NOMO-1 treated with dmso at 0.1 percent for 144 hours (cell line): ENCODE data around the gene RPL4.
"Not testable (repeated sequence)": the region's sequence is repeated elsewhere in the genome, so short reads cannot be mapped to it uniquely, and the experiment has no call there.

Experiments
- DNase-seq: peaks from one replicate; lab custom pipeline; 2025; ENCODE audit not compliant: unreplicated experiment; lab: John Stamatoyannopoulos, UW

The RPL4 gene

DNA sequence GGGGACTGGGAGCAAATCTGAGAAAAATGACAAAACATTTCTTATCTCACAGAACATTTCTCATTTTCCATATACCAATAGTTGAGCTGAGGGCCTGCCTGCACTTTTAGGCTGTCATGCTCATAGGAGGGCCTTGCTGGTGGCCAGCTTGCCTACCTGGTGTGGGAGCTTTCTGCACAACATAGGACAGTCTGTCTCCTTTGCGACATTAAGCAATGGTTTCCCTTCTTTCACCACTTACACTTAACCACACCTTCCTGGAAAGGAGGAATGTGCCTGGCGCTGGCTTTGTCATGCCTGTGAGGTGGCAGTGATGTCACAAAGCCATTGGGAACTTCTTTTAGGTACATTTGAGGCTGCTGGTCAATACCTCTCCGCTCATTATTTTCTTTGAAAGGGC lies 12.8 kb downstream of the RPL4 start:
- no peak for DNase-seq

DNA sequence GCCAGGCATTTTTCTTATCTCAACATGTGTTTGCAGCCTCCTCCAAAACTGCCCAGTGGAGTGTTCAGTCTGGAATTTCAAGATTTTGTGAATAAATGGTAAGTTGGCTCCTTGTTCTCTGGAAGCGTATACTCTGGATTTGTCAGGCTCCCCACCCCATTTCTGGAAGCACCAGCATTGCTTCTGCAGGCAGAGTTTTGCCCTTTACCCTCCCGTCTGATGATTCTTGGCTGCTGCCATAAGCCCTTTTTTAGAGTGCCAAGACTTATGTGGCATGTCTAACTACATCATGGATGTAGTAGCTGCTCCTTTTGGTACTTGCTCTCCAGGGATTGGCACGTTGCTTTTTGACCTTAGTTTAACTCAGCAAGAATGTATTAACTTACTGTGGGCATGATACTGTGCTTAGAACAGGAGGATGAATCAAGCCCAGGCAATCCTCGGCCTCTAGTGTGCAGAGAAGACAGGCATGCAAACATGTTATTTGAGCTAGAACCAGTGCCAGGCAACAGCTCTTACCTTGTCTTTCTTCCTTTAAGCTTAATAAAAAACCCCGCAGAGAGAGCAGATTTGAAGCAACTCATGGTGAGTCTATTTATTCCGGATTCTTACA lies 15.4 kb downstream of the RPL4 start:
- no peak for DNase-seq

- DNase-seq, result no peak
Measured at GRCh38 chr15:66488525-66488924, 16.1 kb downstream of the RPL4 start.

GRCh38 chr15:66486887-66487286 lies 17.8 kb downstream of the RPL4 start:
- no peak for DNase-seq

DNA sequence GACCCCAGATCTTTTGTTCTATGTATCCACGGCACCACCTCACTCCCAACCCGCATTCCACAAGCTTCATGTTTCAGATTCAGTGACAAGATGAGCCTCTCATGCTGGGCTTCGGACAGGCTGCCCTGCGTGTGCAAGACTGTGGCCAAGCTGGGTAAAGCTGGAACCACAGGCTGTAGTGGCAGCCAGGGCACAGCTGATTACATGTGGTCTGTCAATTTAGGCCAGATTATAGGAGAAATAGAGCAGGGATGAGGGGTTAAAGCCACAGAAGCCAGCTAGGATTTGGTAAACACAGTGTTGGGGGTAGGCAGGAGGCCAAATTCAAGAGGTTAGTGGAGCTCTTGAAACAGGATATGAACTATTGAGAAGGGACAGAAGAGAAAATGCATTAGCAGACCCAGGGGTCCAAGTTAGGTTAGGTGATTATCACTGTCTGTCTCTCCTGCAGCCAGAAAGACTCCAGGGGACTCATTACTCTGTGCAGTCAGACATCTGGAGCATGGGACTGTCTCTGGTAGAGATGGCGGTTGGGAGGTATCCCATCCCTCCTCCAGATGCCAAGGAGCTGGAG lies 20.0 kb downstream of the RPL4 start:
- no peak for DNase-seq

DNA sequence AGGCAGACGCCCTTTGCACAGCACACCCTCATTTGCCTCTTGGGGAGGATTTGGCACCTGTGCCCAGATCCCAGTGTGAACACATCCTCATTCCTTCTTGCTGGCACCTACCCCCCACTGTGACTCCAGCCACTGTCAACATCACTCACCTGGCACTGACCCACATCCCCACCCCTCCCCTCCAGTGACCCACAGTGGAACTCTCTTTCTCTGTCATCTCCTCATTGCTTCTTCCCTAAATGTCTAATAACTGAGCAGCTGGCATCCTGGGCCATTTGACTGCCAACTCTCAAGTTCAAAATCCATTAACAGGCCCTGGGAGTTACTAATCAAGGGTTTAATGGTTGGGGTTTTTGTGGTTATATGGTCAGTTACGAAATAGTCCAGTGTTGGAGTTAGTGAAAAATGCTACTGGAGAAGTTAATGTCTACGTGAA lies 21.5 kb downstream of the RPL4 start:
- peak; percentile 83 for DNase-seq

GRCh38 chr15:66482539-66482938 lies 22.1 kb downstream of the RPL4 start:
- DNase-seq, result no peak

DNA sequence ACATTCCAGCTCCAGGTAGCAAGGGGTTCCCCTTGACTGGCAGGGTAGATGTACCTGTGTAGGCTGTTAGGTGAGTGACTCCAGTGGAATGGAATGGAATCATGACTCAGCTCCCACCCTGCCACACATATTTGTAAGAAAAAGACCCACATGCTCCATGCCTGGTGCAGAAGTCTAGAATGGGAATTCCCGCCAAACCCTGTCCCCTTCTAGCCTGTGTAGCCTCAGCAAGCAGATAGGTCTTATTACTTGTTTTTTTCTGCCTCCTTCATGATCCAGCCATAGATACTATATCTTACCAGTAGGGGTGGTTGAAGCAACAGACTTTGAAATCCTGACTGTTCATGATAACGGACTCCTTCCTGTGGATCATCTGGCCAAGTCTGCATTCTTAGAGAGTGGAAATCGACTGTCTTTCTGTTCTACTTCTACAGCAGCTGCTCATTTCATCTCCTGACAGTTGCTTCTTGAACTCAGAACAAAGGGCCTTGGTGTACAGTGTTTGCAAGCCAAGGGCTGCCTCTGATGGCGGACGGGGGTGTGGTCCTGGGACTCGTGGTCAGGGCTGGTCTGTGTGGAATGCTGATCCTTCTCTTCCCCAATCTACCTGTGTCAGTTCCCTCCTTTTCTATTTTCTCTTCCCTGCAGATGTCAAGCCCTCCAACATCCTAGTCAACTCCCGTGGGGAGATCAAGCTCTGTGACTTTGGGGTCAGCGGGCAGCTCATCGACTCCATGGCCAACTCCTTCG lies 23.4 kb downstream of the RPL4 start:
- DNase-seq, result no peak

- DNase-seq, result no peak
Measured at GRCh38 chr15:66480267-66480666, 24.4 kb downstream of the RPL4 start.

DNA sequence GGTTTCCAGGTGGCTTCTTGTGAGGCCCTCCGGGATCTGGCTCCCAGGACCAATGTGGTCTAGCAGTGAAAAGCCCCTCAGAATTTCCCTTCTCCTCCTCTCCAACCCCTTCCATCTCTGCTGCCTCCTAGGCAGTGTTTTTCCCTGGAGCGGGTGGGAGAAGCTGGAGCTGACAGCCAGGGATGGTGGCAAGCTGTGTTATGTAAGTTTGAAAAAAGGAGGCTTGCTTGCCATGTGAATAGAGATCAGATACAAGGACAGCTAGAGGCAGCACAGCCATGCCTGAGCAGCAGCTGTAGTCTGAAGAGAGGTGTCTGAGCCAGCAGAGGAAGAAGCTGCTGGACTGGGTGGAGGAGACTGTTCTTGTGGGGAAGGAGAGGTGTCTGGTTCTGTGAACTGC lies 27.6 kb downstream of the RPL4 start:
- no peak for DNase-seq

- no peak for DNase-seq
Measured at GRCh38 chr15:66476535-66476934, 28.1 kb downstream of the RPL4 start.

DNA sequence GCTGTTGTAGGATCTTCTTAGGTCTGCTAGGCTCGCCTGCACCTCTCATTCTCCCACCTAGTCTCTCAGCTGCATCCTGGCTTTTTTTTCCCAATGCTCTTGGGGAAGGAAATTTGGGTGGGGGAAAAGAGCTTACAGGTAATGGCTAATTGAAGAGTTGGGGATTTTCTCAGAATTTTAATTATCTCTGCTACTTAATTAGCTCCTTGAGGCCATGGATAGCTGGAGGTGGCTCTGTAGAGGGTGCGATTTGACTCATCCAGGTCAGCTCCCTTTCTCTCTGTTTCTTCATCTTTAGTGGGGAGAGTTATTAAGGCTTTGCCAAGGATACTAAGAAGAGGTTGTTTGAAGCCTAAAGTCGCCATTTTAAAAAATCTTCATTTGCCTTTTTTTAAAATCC lies 29.7 kb downstream of the RPL4 start:
- DNase-seq, result no peak

GRCh38 chr15:66474135-66474534 lies 30.5 kb downstream of the RPL4 start:
- no peak for DNase-seq

DNA sequence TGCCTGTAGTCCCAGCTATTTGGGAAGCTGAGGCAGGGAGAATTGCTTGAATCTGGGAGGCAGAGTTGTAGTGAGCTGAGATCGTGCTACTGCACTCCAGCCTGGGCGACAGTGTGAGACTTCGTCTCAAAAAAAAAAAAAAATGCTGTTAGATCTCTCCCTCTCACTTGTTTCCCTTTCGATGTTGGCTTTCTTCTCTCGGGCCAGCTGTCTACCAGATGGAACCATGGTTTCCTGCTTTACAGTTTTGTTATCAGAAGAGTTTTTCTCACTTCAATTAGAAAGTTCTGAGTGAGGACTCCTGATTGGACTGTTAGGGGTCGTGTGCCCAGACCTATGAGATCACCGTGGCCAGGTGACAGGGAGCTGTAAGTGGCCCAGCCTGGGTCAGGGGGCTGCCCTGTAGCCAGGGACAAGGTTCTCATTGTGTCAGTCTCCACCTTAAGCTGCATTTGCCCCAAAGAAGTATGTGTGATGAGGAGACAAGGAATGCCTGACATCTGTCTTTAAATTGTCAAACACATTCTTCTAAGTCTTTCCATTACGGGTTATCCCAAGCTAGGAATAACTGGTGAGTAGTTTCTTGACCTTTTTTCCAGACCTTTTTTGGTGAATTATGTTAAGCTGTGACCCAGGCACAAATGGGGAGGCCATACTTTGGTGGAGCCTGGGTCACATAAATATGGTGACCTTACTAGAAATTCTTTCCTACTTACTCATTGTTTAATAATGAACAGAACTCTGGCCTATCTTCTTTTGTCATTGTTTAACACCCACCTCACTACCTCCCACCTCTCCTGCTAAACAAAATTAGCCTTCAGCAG lies 32.3 kb downstream of the RPL4 start:
- DNase-seq, result no peak

- DNase-seq, result not testable (repeated sequence)
Measured at GRCh38 chr15:66470825-66471224, 33.8 kb downstream of the RPL4 start.

GRCh38 chr15:66467162-66468040 lies 37.3 kb downstream of the RPL4 start:
- not testable (repeated sequence) for DNase-seq

DNA sequence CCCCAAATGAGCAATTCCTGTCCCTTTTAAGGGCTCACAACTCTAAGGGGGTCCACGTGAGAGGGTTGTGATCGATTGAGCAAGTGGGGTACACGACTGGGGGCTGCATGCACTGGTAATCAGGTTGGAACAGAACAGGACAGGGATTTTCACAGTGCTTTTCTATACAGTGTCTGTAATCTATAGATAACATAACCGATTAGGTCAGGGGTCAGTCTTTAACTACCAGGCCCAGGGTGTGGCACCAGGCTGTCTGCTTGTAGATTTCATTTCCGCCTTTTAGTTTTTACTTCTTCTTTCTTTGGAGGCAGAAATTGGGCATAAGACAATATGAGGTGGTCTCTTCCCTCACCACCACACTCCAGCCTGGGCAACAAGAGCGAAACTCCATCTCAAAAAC lies 39.4 kb downstream of the RPL4 start:
- peak; percentile 15 for DNase-seq

- no peak for DNase-seq
Measured at GRCh38 chr15:66462627-66463026, 42.0 kb downstream of the RPL4 start.

DNA sequence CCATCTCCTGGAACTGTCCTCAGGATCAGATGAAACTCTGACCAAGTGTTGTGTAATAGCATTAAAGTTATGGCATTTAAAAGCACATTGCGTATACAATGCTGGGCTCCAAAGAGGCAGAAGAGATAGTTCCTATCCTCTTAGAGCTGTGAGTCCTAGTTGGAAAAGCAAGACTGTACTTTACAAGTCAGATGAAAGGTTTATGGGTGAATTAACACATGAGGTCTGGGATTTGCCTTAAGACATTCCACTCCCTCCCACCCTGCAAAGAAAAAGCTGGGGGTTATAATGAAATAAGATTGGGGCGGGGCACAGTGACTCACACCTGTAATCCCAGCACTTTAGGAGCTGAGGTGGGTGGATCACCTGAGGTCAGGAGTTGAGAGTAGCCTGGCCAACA lies 42.7 kb downstream of the RPL4 start:
- DNase-seq, result no peak

GRCh38 chr15:66461294-66461693 lies 43.4 kb downstream of the RPL4 start:
- not testable (repeated sequence) for DNase-seq
